Measurements from ENCODE around the gene RUNX2. TPM values are rescaled to one million over a fixed set of nuclear protein-coding genes. Genes with fewer than 3 reads are reported as not detected.

The RUNX2 gene
- polyA plus RNA-seq, 1 of the 3 experiments (the other 2 are of a cell fraction): 4.4 TPM

GRCh38 chr6:45422503-45423110 is 94.5 kb downstream of the RUNX2 start:
- H3K27ac ChIP-seq (ENCODE audit: low read depth in 2 of 2, low read length in 1 of 2): peak overlapping the region in 1 of 2 experiments; percentile 48; a peak in 2 of 4 replicates
- CTCF ChIA-PET: interaction anchor here (1.5 kb wide), 1 partner anchor 767 kb away, joined by 12 read pairs; no protein-coding TSS in a partner anchor
- under 1% methylated on average over 19 of the region's 55 CpGs for WGBS (ENCODE audit: low lambda C conversion rate)
- H3K4me2 ChIP-seq: peak overlapping the region; percentile 93
- H3K4me1 ChIP-seq (ENCODE audit: control insufficient read depth in 1 of 2, insufficient read depth in 2 of 2, low read depth in 1 of 2, low read length in 1 of 2): peaks cover 7 to 18% of the 10 kb centered on the region in 2 experiments; a peak in 2 of 4 replicates
- H3K9me3 ChIP-seq: no peaks in the 10 kb centered on the region
- H4K20me1 ChIP-seq (ENCODE audit: insufficient read depth): no peaks in the 10 kb centered on the region
- TF ChIP-seq CHD2 (IDR thresholded peaks at IDR 0.05; ENCODE audit: low read length, partially characterized antibody) (no peak), TAF1 (IDR thresholded peaks at IDR 0.05; ENCODE audit: borderline replicate concordance, low read depth, low read length) (no peak), EZH2phosphoT487 (IDR thresholded peaks at IDR 0.05; ENCODE audit: borderline replicate concordance, low read depth) (no peak), GABPA (IDR thresholded peaks at IDR 0.05; ENCODE audit: low read depth) (no peak), FOXM1 (IDR thresholded peaks at IDR 0.05; ENCODE audit: low read depth) (no peak), RFX5 (IDR thresholded peaks at IDR 0.05; ENCODE audit: low read length) (no peak), TEAD4 (IDR thresholded peaks at IDR 0.05; ENCODE audit: borderline replicate concordance, insufficient read depth) (no peak), JUND (IDR thresholded peaks at IDR 0.05) (no peak), GATA2 (CRISPR knock-in tag; IDR thresholded peaks at IDR 0.05) (no peak), POLR2AphosphoS5 (IDR thresholded peaks at IDR 0.05; ENCODE audit: low read depth, low read length) (no peak), EP300 (IDR thresholded peaks at IDR 0.05; ENCODE audit: borderline replicate concordance in 1 of 2, low read depth in 1 of 2, low read length in 1 of 2) (no peak), SIN3A (IDR thresholded peaks at IDR 0.05; ENCODE audit: borderline replicate concordance, low read depth, low read length) (no peak), TCF12 (IDR thresholded peaks at IDR 0.05) (no peak), FOSL2 (IDR thresholded peaks at IDR 0.05; ENCODE audit: borderline replicate concordance, low read depth) (no peak), MAX (IDR thresholded peaks at IDR 0.05; ENCODE audit: low read depth) (no peak), NFIC (IDR thresholded peaks at IDR 0.05; ENCODE audit: borderline replicate concordance) (no peak), IRF3 (IDR thresholded peaks at IDR 0.05; ENCODE audit: low read depth, low read length) (no peak), USF1 (IDR thresholded peaks at IDR 0.05; ENCODE audit: borderline replicate concordance, low read depth) (no peak)
- peak overlapping the region; percentile 85 for H2AFZ ChIP-seq (ENCODE audit: low read depth)
- no peaks in the 10 kb centered on the region for H3K27me3 ChIP-seq (ENCODE audit: insufficient read depth)
- peaks cover 3% of the 10 kb centered on the region for H3F3A ChIP-seq (replicated peaks; ENCODE audit: insufficient read depth)
- peak overlapping the region; percentile 61 to 89 for H3K4me3 ChIP-seq (ENCODE audit: low read depth in 2 of 2, low read length in 1 of 2)
- H3K9ac ChIP-seq: peak overlapping the region; percentile 78
- no peaks in the 10 kb centered on the region for H3K36me3 ChIP-seq (replicated peaks in 1 of 2; ENCODE audit: control insufficient read depth in 1 of 2, insufficient read depth in 2 of 2, low read length in 1 of 2)
- peak; percentile 56 for DNase-seq
- POLR2A ChIA-PET: no interaction called here
- H3K79me2 ChIP-seq (ENCODE audit: insufficient read depth): peaks cover 46% of the 10 kb centered on the region
- H3K9me2 ChIP-seq: 0 out of 2 replicates have a peak, but pooled peaks cover 3% of the 10 kb centered on the region
